Urinary bladder (tissue), 4 donors: ENCODE measurements around the gene MRPS27. TPM values are rescaled to one million over a fixed set of nuclear protein-coding genes. Genes with fewer than 3 reads are reported as not detected.

ENCODE experiments used
- DNase-seq: peaks from one replicate; pipeline ENCODE4 v3.0.0-alpha.2; 2015; ENCODE audit errors: extremely low spot score
- H3K27ac ChIP-seq: one replicate; pipeline ENCODE4 v1.5.1; 2013; ENCODE audit warnings: low read depth, mild to moderate bottlenecking, moderate library complexity
- H3K36me3 ChIP-seq: one replicate; pipeline ENCODE4 v1.6.1; 2013; ENCODE audit warnings: mild to moderate bottlenecking, moderate library complexity; ENCODE audit not compliant: insufficient read depth
- H3K4me1 ChIP-seq: one replicate; pipeline ENCODE4 v1.6.1; 2013; ENCODE audit warnings: mild to moderate bottlenecking, moderate library complexity; ENCODE audit not compliant: insufficient read depth
- H3K4me3 ChIP-seq: one replicate; pipeline ENCODE4 v1.5.1; 2013; ENCODE audit warnings: low read depth, low read length
- WGBS: extraction: QIAGEN DNeasy Blood & Tissue Kit; methylation state at CpG from one replicate; pipeline ENCODE4 v1.1.7; 2013; 5-methylcytosine and 5-hydroxymethylcytosine counted together
- polyA plus RNA-seq: library from polyadenylated mRNA; stranded (reverse); fragments of 200-250 nt; gene quantifications from one replicate; pipeline ENCODE4 v1.2.3, GENCODE V29; 2013
- total RNA-seq: library from RNA; depleted of rRNA; stranded (reverse); fragments of >200 nt; gene quantifications from one replicate; pipeline ENCODE4 v1.2.3, GENCODE V29; 2014
- donor health status: healthy with polysubstance abuse.
- donor health status: healthy.

Gene MRPS27
- total and polyA plus RNA-seq, 2 donors: 39.5 to 70.6 TPM

DNA sequence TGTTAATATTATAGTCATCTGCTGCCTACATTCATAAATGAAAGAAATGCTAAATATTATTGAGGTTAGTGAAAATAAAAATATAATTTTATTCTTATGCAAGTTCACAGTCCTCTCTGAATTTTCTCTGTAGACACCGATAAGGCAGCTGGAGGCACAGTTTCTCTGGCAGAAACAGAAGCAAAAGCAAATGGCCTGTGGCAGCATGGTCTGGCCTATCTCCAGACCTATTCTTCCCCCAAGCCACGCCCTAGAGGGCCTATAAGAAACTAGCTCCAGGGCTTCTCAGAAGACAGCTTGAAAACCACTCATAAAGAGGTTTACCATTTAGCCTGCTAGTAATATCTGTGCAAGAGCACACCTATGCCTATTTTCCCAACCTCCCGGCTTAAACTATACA, 28.4 kb downstream of the MRPS27 start:
- WGBS: 95% methylated on average over 3 of the region's 3 CpGs
- Histone ChIP-seq H3K27ac (no peak overlapping the region), H3K4me3 (no peak overlapping the region), H3K36me3 (peaks cover 6% of the 10 kb centered on the region), H3K4me1 (no peaks in the 10 kb centered on the region)
- no peak for DNase-seq

- DNase-seq: no peak
- H3K27ac ChIP-seq: no peak overlapping the region
- no peak overlapping the region for H3K4me3 ChIP-seq
- H3K36me3 ChIP-seq: peaks cover 5% of the 10 kb centered on the region
- WGBS: 88% methylated on average over 6 of the region's 6 CpGs
- H3K4me1 ChIP-seq: no peaks in the 10 kb centered on the region
These were observed 29.5 kb downstream of the MRPS27 start for GRCh38 chr5:72290356-72291133.

GRCh38 chr5:72288924-72289323, 31.1 kb downstream of the MRPS27 start:
- 94% methylated on average over 2 of the region's 2 CpGs for WGBS
- H3K4me3 ChIP-seq: no peak overlapping the region
- peaks cover 3% of the 10 kb centered on the region for H3K36me3 ChIP-seq
- no peak overlapping the region for H3K27ac ChIP-seq
- no peaks in the 10 kb centered on the region for H3K4me1 ChIP-seq
- DNase-seq: no peak

- WGBS: 96% methylated on average over 5 of the region's 5 CpGs
- no peak overlapping the region for H3K27ac ChIP-seq
- DNase-seq: no peak
These were observed 33.2 kb downstream of the MRPS27 start for GRCh38 chr5:72286798-72287197.

DNA sequence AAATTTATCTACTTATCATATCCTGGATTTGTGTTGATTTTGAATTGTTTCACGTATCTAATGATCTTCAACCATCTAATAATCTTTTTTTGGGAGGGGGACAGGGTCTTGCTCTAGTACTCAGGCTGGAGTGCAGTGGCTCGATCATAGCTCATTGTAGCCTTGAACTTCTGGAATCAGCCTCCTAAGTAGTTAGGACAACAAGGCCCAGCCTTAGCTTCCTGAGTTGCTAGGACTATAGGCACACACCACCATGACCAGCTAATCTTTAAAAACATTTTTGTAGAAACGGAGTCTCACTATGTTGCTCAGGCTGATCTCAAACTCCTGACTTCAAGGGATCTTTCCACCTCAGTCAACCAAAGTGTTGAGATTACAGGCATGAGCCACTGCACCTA, 34.6 kb downstream of the MRPS27 start:
- no peak overlapping the region for H3K27ac ChIP-seq
- H3K4me1 ChIP-seq: no peaks in the 10 kb centered on the region
- WGBS: 96% methylated on average over 3 of the region's 3 CpGs
- no peak overlapping the region for H3K4me3 ChIP-seq
- no peak for DNase-seq
- peaks cover 3% of the 10 kb centered on the region for H3K36me3 ChIP-seq

More at GRCh38 chr5:72286798-72287197, 33.2 kb downstream of the MRPS27 start:
- Histone ChIP-seq H3K36me3 (peaks cover 3% of the 10 kb centered on the region), H3K4me3 (no peak overlapping the region), H3K4me1 (no peaks in the 10 kb centered on the region)

- 85% methylated on average over 3 of the region's 3 CpGs for WGBS
- Histone ChIP-seq H3K4me1 (no peaks in the 10 kb centered on the region), H3K27ac (no peak overlapping the region), H3K36me3 (peaks cover 3% of the 10 kb centered on the region), H3K4me3 (no peak overlapping the region)
- no peak for DNase-seq
These were observed 35.2 kb downstream of the MRPS27 start for GRCh38 chr5:72284559-72285423.

DNA sequence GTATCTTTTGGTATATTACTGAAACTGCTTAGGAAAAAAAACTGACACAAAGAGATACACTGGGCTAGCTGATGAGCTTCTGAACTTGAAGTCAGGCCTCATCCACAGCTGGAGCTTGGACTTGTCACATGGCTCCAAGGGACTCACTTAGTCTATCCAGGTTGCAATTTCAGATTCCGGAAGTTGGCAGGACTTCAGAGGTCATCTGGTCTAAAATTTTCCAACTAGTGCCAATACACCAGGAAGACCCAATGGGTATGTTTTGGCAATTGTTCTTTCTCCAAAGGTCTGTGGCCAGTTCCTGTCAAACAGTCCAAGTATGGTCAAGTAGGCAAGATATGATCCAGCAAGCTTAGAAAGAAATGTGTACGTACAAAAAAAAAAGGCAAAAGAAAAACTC, 36.7 kb downstream of the MRPS27 start:
- Histone ChIP-seq H3K4me3 (no peak overlapping the region), H3K4me1 (no peaks in the 10 kb centered on the region), H3K27ac (no peak overlapping the region), H3K36me3 (peaks cover 3% of the 10 kb centered on the region)
- no peak for DNase-seq
- WGBS: 58% methylated on average over 2 of the region's 2 CpGs

DNA sequence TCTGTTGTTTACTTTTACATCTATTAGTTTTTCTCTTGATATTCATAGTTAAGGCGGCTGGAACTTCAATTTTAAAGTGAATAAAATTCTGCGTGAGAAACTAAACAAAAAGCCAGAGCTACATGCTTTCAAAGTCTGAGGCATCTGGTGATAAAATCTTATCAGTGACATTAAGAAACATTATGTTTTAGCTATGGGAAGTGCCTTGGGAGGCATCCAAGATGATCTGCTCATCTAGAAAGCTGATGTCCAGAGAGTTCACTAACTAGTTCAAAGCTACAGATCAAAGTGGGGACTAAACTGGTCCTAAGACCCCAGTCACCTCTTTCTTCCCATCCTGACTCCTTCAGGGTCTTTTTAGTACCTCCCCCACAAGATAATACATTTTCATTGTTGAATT, 37.2 kb downstream of the MRPS27 start:
- peaks cover 2% of the 10 kb centered on the region for H3K36me3 ChIP-seq
- no peak for DNase-seq
- no peaks in the 10 kb centered on the region for H3K4me1 ChIP-seq
- no peak overlapping the region for H3K27ac ChIP-seq
- WGBS: 24% methylated on average over 2 of the region's 2 CpGs
- no peak overlapping the region for H3K4me3 ChIP-seq

- no peaks in the 10 kb centered on the region for H3K36me3 ChIP-seq
- no peak overlapping the region for H3K4me3 ChIP-seq
- H3K4me1 ChIP-seq: no peaks in the 10 kb centered on the region
- DNase-seq: peak; percentile 49
- WGBS: 37% methylated on average over 3 of the region's 3 CpGs
- H3K27ac ChIP-seq: no peak overlapping the region
These were observed 38.1 kb downstream of the MRPS27 start for GRCh38 chr5:72281764-72282499.

GRCh38 chr5:72281430-72281763, 38.6 kb downstream of the MRPS27 start:
- no peak for DNase-seq
- Histone ChIP-seq H3K4me3 (no peak overlapping the region), H3K36me3 (no peaks in the 10 kb centered on the region), H3K4me1 (no peaks in the 10 kb centered on the region), H3K27ac (no peak overlapping the region)
- WGBS: 33% methylated on average over 1 of the region's 1 CpG

- WGBS: 32% methylated on average over 2 of the region's 2 CpGs
- Histone ChIP-seq H3K36me3 (no peaks in the 10 kb centered on the region), H3K4me3 (no peak overlapping the region), H3K4me1 (no peaks in the 10 kb centered on the region), H3K27ac (no peak overlapping the region)
- no peak for DNase-seq
These were observed 39.4 kb downstream of the MRPS27 start for GRCh38 chr5:72280581-72281069.

GRCh38 chr5:72276219-72276752, 43.8 kb downstream of the MRPS27 start:
- H3K4me1 ChIP-seq: no peaks in the 10 kb centered on the region

DNA sequence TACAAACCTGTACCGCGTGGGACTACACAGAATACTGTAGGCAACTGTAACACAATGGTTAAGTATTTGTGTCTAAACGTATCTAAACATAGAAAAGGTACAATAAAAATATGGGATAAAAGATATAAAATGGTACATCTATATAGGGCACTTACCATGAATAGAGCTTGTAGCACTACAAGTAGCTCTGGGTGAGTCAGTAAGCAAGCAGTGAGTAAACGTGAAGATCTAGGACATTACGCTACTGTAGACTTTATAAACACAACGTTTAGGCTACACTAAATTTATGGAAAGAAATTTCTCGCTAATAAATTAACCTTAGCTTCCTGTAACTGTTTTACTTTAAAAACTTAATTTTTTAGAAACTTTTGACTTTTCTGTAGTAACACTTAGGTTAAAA, 46.5 kb downstream of the MRPS27 start:
- WGBS: 90% methylated on average over 7 of the region's 7 CpGs
- Histone ChIP-seq H3K27ac (no peak overlapping the region), H3K4me3 (no peak overlapping the region), H3K4me1 (no peaks in the 10 kb centered on the region), H3K36me3 (no peaks in the 10 kb centered on the region)
- DNase-seq: no peak

More at GRCh38 chr5:72276219-72276752, 43.8 kb downstream of the MRPS27 start:
- no peak for DNase-seq
- 99% methylated on average over 3 of the region's 3 CpGs for WGBS
- Histone ChIP-seq H3K36me3 (no peaks in the 10 kb centered on the region), H3K4me3 (no peak overlapping the region), H3K27ac (no peak overlapping the region)
